HCT116 (cell line): ENCODE measurements around the gene APBA2. TPM values are rescaled to one million over a fixed set of nuclear protein-coding genes. Genes with fewer than 3 reads are reported as not detected.

ENCODE experiments used
- ATAC-seq: fragments of 200-7000 bp; cut with Tn5 transposase; 2 replicates; pipeline ENCODE4 v1.9.1; 2020; ENCODE audit warnings: mild to moderate bottlenecking, moderate library complexity
- BruUV-seq: library from RNA; stranded (reverse); fragments of 400-500 nt; replicated peaks from 2 replicates; lab custom pipeline; 2021; lab: Mats Ljungman, UMichigan
- CTCF ChIA-PET: fragments of 300-600 bp; sonication (Branson Sonifier 250); formaldehyde crosslinking; loops from one replicate; lab custom pipeline; 2021; ENCODE audit warnings: antibody characterized with exemption; lab: Charles Lee
- POLR2A ChIA-PET: fragments of 300-600, 350-600 bp; sonication (Branson Sonifier 250); formaldehyde crosslinking; loops from one replicate; lab custom pipeline; 2021; ENCODE audit warnings: antibody characterized with exemption; lab: Charles Lee
- RAD21 ChIA-PET, 2 experiments: fragments of 300-600 bp; sonication (Branson Sonifier 250); formaldehyde crosslinking; loops; one replicate each; lab custom pipeline; 2023; ENCODE audit warnings: low total read pairs in 2 of 2; ENCODE audit not compliant: uncharacterized antibody in 2 of 2, unreplicated experiment in 2 of 2, low non-redundant PET in 1 of 2; lab: Charles Lee
- DNase-seq: peaks from one replicate; pipeline ENCODE4 v3.0.0-alpha.2; 2010; ENCODE audit warnings: low read depth, low spot score
- H2AFZ ChIP-seq: fragments of 200-600 bp; shearing (Covaris generic), sonication (generic); 2 replicates; pipeline ENCODE4 v1.6.1; 2017; ENCODE audit warnings: low read depth, mixed run types, mixed read lengths, antibody characterized with exemption, low read length; ENCODE audit not compliant: poor library complexity, severe bottlenecking
- H3K27ac ChIP-seq: 2 replicates; pipeline ENCODE4 v1.5.1; 2012; ENCODE audit warnings: low read depth, low read length
- H3K27me3 ChIP-seq: fragments of 200-600 bp; sonication (generic); 2 replicates; pipeline ENCODE4 v1.6.1; 2016; ENCODE audit warnings: mixed run types, low read length, mixed read lengths; ENCODE audit not compliant: insufficient read depth
- H3K36me3 ChIP-seq, 2 experiments: fragments of 200-500 bp in 1 of 2; fragments of 200-600 bp in 1 of 2; sonication (Bioruptor generic) in 1 of 2; sonication (generic) in 1 of 2; 2 replicates each; pipeline versions ENCODE4 v1.5.1 to v1.6.1; 2014 to 2016; ENCODE audit warnings: low read length in 2 of 2, inconsistent platforms in 1 of 2, mixed read lengths in 1 of 2, mixed run types in 1 of 2; ENCODE audit not compliant: insufficient read depth in 2 of 2, control insufficient read depth in 1 of 2
- H3K4me1 ChIP-seq, 2 experiments: fragments of 200-600 bp in 1 of 2; sonication (generic) in 1 of 2; 2 replicates each; pipeline versions ENCODE4 v1.5.1 to v1.6.1; 2012 to 2017; ENCODE audit warnings: low read length in 2 of 2, inconsistent platforms in 1 of 2, mild to moderate bottlenecking in 1 of 2, mixed read lengths in 1 of 2, mixed run types in 1 of 2, moderate library complexity in 1 of 2; ENCODE audit not compliant: insufficient read depth in 2 of 2, control insufficient read depth in 1 of 2
- H3K4me2 ChIP-seq: fragments of 200-600 bp; sonication (generic); 2 replicates; pipeline ENCODE4 v1.6.1; 2017; ENCODE audit warnings: mixed run types, low read length, mixed read lengths
- H3K4me3 ChIP-seq, 2 experiments: fragments of 200-600 bp in 1 of 2; sonication (generic) in 1 of 2; replicated peaks in 1 of 2; 2 replicates each; pipeline ENCODE4 v1.5.1; 2011 to 2016; ENCODE audit warnings: low read length in 2 of 2, control low read depth in 1 of 2, low read depth in 1 of 2, mild to moderate bottlenecking in 1 of 2, mixed read lengths in 1 of 2, mixed run types in 1 of 2
- H3K79me2 ChIP-seq: fragments of 200-600 bp; sonication (generic); 2 replicates; pipeline ENCODE4 v1.6.1; 2017; ENCODE audit warnings: mild to moderate bottlenecking, mixed run types, low read length, moderate library complexity, mixed read lengths; ENCODE audit not compliant: insufficient read depth
- H3K9ac ChIP-seq: fragments of 200-600 bp; sonication (generic); 2 replicates; pipeline ENCODE4 v1.6.1; 2016; ENCODE audit warnings: low read length, mixed read lengths
- H3K9me2 ChIP-seq: fragments of 200-600 bp; sonication (generic), shearing (Covaris generic); 2 replicates; pipeline ENCODE4 v1.6.1; 2017; ENCODE audit warnings: mixed run types, mild to moderate bottlenecking, moderate library complexity; ENCODE audit not compliant: insufficient read depth
- H3K9me3 ChIP-seq, 2 experiments: fragments of 200-500 bp in 1 of 2; fragments of 200-600 bp in 1 of 2; sonication (Bioruptor generic) in 1 of 2; sonication (generic) in 1 of 2; 2 replicates each; pipeline ENCODE4 v1.6.1; 2014 to 2017; ENCODE audit warnings: low read length in 2 of 2, mixed read lengths in 2 of 2, inconsistent platforms in 1 of 2, low read depth in 1 of 2, mild to moderate bottlenecking in 1 of 2, mixed run types in 1 of 2, moderate library complexity in 1 of 2; ENCODE audit not compliant: control insufficient read depth in 1 of 2, insufficient read depth in 1 of 2
- H4K20me1 ChIP-seq: fragments of 200-600 bp; sonication (generic), shearing (Covaris generic); 2 replicates; pipeline ENCODE4 v1.6.1; 2017; ENCODE audit warnings: mixed run types, mild to moderate bottlenecking, moderate library complexity; ENCODE audit not compliant: insufficient read depth
- CEBPB ChIP-seq: IDR thresholded peaks from 2 replicates; pipeline ENCODE4 v1.6.1; 2012; ENCODE audit warnings: low read depth
- ELF1 ChIP-seq: IDR thresholded peaks from 2 replicates; pipeline ENCODE4 v1.6.1; 2012; ENCODE audit warnings: low read depth, borderline replicate concordance
- EZH2phosphoT487 ChIP-seq: fragments of 200-600 bp; IDR thresholded peaks from 2 replicates; pipeline ENCODE4 v1.6.1; 2018; ENCODE audit warnings: antibody characterized with exemption, borderline replicate concordance
- POLR2AphosphoS5 ChIP-seq: IDR thresholded peaks from 2 replicates; pipeline ENCODE4 v1.6.1; 2011; ENCODE audit warnings: mild to moderate bottlenecking, low read depth, low read length, moderate library complexity
- RAD21 ChIP-seq: IDR thresholded peaks from 2 replicates; pipeline ENCODE4 v1.6.1; 2012; ENCODE audit warnings: low read depth, mild to moderate bottlenecking
- SIN3A ChIP-seq: IDR thresholded peaks from 2 replicates; pipeline ENCODE4 v1.6.1; 2012; ENCODE audit warnings: low read depth
- SRF ChIP-seq: IDR thresholded peaks from 2 replicates; pipeline ENCODE4 v1.6.1; 2012; ENCODE audit warnings: low read depth
- ZNF274 ChIP-seq: fragments of 200-500 bp; sonication (Bioruptor generic); IDR thresholded peaks from 2 replicates; pipeline ENCODE4 v1.6.1; 2014; ENCODE audit warnings: mild to moderate bottlenecking, low read depth, low read length, inconsistent platforms
- intact Hi-C: fragments of 100-400 bp; cut with micrococcal nuclease; formaldehyde crosslinking; loops from 2 replicates; pipeline ENCODE4 v1.10.0; 2022
- total RNA-seq: library from RNA; stranded (reverse); gene quantifications from one replicate; pipeline ENCODE4 v1.2.1, GENCODE V29; 2021; ENCODE audit not compliant: unreplicated experiment

The APBA2 gene
- total RNA-seq, 1 experiment from 2014 or later, result 0.47 TPM

DNA sequence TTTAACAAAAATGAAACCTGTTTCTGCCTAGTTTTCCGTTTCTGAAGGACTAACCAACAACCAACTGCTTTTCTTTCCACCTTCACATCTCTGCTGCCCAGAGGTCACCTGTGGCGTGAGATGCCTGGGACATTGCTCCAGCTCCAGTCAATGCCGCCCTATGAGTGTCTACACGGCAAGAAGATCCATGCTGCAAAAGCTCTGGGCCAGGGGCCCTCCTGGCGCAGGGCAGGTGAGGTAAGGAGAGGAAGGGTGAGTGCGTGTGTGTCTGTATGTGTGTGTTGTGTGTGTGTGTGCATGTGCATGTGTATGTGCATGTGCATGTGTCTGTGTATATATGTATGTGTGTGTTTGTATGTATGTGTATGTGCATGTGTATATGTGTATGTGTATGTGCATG lies 252.5 kb downstream of the APBA2 start:
- POLR2A ChIA-PET, result no interaction called here
- Histone ChIP-seq H3K27me3 (peaks cover 20% of the 10 kb centered on the region; the same call in 1 of the 2 replicates), H3K9me3 (no peaks in the 10 kb centered on the region), H3K4me3 (no peak overlapping the region), H2AFZ (no peak overlapping the region), H4K20me1 (no peaks in the 10 kb centered on the region)
- TF ChIP-seq EZH2phosphoT487 (no peak), SRF (no peak), POLR2AphosphoS5 (no peak), CEBPB (no peak), ELF1 (no peak), ZNF274 (no peak)
- TF ChIP-seq, all 23 proteins: peak for 0
- ATAC-seq (no peak), DNase-seq (no peak)
- RAD21 ChIA-PET, result no interaction called here
- H3K4me2 ChIP-seq, result no peak overlapping the region
- H3K27ac ChIP-seq, result no peak overlapping the region
- CTCF ChIA-PET, result no interaction called here
- no peaks in the 10 kb centered on the region for H3K9me2 ChIP-seq
- H3K36me3 ChIP-seq, result no peaks in the 10 kb centered on the region
- no peak overlapping the region for H3K9ac ChIP-seq
- intact Hi-C loops, result no loop called here
- no TSS peak for BruUV-seq
- H3K79me2 ChIP-seq, result no peaks in the 10 kb centered on the region
- peaks cover 2 to 8% of the 10 kb centered on the region in 2 experiments; a peak in 1 of 4 replicates for H3K4me1 ChIP-seq

DNA sequence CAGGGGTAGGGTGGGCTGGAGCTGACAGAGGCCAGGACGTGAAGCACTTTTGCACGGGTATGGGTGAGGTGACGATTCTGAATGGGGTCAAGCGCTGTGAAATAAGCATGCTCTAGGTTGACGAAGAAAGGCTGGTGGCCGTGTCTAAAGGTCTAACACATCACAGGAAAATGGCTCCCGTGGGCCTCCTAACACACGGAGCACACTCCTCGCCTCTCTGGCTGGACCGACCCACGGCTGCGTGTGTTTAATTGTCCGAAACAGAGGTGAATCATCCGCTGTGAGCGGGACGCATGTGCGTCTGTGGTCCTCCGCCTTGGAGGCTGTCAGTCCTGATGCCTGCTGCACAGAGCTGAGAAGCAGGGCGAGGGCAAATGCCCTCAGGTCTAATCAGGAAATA lies 253.3 kb downstream of the APBA2 start:
- intact Hi-C loops, result no loop called here
- no peak for TF ChIP-seq SIN3A
- TF ChIP-seq RAD21, result no peak
- no peaks in the 10 kb centered on the region for H4K20me1 ChIP-seq
- H3K27me3 ChIP-seq, result peaks cover 20% of the 10 kb centered on the region; the same call in 1 of the 2 replicates
- no peaks in the 10 kb centered on the region for H3K79me2 ChIP-seq
- no peak for ATAC-seq
- H3K9me2 ChIP-seq, result no peaks in the 10 kb centered on the region
- H2AFZ ChIP-seq, result no peak overlapping the region
- H3K36me3 ChIP-seq, result no peaks in the 10 kb centered on the region
- H3K4me3 ChIP-seq, result no peak overlapping the region
- ChIA-PET RAD21 (interaction anchor here in 1 of 2 experiments (0.5 kb wide), 1 partner anchor 518 kb away, joined by 4 read pairs; no protein-coding TSS in a partner anchor), CTCF (interaction anchor here (0.5 to 1.7 kb wide), 10 partner anchors 8 to 787 kb away, joined by 3 to 19 read pairs (median 4); no protein-coding TSS in a partner anchor), POLR2A (no interaction called here)
- H3K9me3 ChIP-seq, result no peaks in the 10 kb centered on the region
- peaks cover 2 to 8% of the 10 kb centered on the region in 2 experiments; a peak in 1 of 4 replicates for H3K4me1 ChIP-seq
- no peak overlapping the region; the same call in 1 of the 2 replicates for H3K4me2 ChIP-seq
- no peak overlapping the region for H3K9ac ChIP-seq
- no peak for DNase-seq
- no TSS peak for BruUV-seq
- H3K27ac ChIP-seq, result no peak overlapping the region
